HG02840 (cell line): ENCODE measurements around the gene CFAP53.
"Not testable (repeated sequence)": the region's sequence is repeated elsewhere in the genome, so short reads cannot be mapped to it uniquely, and the experiment has no call there.

ENCODE experiments used
- ATAC-seq: cut with Tn5 transposase; IDR thresholded peaks from one replicate; pipeline ENCODE4 v1.9.1; 2021; ENCODE audit warnings: mild to moderate bottlenecking, moderate library complexity, moderate number of reproducible peaks; ENCODE audit not compliant: unreplicated experiment, low FRiP score

Gene CFAP53

DNA sequence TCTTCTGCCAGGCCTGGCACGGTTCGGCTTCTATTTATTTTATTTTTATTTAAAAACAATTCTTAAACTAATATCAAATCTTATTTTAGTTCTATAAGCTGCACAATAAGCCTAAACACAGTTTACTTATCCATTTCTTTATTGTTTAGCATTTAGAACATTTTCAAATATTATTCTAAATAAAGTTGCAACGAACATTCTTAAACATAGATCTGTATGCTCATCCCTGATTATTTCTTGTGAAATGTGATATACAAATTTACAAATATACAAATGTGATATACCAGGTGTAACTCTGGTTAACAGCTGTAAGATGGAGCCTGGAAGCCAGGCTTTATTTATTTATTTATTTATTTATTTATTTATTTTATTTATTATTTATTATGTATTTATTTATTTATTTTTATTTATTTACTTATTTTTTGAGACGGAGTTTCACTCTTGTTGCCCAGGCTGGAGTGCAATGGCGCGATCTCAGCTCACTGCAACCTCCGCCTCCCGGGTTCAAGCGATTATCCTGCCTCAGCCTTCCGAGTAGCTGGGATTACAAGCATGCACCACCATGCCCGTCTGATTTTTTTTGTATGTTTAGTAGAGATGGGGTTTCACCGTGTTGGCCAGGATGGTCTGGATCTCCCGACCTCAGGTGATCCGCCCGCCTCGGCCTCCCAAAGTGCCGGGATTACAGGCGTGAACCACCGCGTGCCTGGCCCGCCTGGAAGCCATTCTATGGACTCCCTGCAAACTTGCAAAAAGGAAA lies 22.2 kb upstream of the CFAP53 start:
- ATAC-seq, result not testable (repeated sequence)

DNA sequence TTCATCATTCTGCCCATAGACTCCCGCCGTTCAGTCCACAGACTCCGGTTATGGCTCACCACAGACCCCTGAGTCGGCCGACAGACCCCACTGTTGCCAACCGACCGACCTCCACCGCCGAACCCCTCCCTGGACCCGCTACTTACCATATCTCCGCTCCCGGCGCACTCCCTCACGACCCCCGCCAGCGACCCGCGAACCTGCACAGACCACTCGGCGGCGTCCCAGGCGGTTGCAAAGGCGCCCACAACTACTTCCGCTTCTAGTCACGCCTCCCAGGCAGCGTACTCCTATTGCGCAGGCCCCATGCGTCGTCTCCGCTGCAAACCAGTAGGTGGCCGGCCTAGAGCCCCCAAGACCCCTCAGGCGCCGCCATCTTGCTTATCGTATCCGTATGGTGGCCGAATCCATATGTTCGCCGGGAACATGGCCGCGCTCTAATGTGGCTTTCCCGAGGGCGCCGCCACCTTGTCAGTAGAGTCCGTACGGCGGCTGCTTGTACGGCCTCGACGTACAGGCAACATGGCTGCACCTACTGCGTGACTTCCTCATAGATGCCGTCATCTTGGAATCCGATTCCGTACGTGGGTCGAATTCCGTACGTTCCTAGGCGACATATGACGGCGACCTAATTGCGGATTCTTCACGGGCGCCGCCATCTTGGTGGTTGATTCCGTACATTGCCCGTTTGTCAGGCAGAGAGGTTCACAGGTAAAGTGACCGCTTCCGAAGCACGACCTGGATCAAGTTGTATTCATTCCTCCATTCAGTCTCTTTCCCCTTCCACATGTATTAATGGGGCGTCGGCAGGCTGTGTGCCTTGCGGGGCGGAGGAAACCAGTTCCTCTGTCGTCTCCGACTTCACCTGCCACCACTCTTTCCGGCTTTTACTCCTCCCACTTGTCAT lies 21.4 kb upstream of the CFAP53 start, which contains the start of gene CXXC1:
Gene CXXC1 (minus strand): TSS at position 252 of the 907 bp plus-strand sequence. CDS start 103 bp downstream, at position 149.
- peak; percentile 92 for ATAC-seq

DNA sequence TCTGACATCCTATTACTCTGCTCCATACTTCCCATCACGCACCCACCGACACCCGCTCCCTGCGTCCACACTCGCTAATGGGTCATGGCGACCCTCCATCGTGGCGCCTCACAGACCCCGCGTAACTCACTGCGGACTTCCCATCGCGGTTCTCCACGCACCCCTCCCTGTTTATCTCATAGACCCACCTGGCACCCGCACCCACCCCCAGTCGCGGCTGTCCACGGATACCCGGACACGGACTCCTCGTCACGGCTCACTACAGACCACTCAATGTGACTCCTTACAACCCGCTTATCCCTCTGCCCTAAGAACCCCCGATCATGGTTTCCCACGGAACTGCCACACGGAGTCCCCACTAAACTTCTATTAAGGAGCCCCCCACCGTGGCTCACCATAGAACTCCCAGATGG lies 20.7 kb upstream of the CFAP53 start:
- ATAC-seq, result no peak

DNA sequence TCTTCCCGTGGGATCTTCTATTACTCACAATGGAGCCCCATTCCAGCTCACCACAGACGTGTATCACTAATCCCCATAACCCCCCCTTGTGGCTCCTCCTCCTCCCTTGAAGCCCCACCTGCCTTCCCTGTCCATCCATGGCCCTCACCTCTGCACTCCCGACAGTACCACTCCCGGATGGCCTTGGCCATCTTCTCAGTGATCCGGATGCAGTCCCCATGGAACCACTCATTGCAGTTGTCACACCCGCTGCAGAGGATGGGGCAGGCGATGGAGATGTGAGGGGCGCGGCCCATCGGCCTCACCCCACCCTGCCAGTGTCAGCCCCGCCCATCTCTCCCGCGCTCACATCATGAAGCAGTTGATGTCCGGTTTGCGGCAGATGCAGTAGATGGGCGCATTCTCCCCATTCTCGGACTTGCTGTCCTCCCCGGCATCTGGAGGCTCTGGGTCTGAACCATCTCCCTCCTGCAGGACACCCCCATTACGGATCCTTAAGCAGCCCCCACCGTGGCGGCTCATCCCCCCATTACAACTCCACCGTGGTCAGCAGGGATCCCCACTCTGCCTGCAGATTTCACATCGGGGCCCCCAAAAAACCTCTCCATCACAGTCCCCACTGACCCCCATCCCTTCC lies 20.2 kb upstream of the CFAP53 start:
- ATAC-seq, result no peak

DNA sequence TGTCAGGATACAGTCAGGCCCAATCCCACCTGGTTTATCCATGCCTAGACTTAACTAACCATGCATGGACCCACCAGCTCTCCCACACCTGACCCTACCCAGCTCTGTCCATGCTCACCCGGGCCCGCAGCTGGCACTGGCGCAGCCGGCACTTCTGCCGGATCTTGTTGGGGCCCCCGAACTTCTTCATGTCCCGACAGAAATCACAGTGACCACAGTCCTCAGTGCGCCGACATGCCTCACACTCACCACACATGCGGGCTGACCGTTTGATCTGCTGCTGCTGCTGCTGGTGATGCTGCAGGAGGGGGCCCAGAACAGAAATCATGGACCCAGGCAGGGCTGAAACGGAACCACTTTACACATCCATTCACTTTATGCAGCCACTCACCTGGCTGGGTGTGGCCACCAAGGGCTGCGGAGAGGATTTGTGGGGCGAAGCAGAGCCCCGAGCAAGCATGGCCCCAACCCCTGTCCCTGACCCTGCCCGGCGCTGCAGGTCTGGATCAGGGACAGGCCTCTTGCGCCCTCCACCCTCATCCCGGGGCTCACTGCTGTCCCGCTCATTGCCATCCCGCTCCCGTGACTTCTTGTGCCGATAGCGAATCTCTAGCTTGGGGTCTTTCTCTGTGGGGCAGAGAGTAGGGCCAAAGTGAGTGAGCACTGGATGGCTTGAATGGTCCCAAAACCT lies 19.5 kb upstream of the CFAP53 start:
- ATAC-seq, result no peak

DNA sequence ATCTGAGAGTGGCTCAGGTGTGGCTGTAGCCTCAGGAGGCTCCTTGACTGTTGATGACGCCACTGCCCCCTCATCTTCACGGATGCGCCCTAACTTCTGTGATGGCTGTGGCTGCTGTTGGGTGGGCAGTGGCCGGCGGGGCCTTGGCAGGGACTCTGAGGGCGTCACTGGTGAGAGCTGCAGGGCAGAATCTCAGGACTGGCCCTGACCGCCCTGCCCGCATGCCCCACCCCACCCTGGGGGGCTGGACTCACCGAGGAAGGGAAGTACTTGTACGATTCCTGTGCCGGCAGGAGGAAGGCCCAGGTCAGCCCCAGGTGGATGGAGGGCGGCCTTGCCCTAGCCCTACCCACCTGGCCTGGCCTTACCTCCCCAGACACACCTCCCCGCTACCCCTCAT lies 18.8 kb upstream of the CFAP53 start:
- no peak for ATAC-seq

DNA sequence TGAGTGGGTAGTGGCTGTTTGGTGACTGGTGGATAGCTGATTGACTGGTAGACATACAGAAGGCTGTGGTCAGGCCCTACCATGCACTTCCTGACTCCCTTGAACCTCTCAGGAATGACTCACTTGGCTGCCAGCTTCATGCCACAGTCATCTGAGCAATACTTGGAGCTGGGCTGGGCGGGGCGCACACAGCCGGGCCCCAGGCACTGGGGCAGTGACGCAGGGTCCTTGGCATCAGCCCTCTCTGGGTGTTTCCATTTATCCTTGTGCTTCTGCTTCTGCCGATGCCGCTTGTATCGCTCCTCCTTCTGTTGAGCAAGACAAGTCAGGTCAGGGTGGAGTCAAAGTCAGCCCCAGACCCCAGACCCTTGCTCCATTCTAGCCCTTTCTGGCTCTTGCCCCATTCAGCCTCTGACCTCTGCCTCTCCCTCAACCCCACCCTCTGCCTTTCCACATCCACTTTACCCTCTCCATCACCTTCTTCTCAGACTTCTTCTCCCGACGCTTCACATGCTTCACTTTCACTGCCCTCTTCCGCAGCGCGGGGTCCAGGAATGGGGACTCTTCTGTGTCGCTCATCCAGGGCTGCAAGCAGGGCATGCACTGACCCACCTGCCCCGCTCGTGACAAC lies 18.1 kb upstream of the CFAP53 start:
- no peak for ATAC-seq

DNA sequence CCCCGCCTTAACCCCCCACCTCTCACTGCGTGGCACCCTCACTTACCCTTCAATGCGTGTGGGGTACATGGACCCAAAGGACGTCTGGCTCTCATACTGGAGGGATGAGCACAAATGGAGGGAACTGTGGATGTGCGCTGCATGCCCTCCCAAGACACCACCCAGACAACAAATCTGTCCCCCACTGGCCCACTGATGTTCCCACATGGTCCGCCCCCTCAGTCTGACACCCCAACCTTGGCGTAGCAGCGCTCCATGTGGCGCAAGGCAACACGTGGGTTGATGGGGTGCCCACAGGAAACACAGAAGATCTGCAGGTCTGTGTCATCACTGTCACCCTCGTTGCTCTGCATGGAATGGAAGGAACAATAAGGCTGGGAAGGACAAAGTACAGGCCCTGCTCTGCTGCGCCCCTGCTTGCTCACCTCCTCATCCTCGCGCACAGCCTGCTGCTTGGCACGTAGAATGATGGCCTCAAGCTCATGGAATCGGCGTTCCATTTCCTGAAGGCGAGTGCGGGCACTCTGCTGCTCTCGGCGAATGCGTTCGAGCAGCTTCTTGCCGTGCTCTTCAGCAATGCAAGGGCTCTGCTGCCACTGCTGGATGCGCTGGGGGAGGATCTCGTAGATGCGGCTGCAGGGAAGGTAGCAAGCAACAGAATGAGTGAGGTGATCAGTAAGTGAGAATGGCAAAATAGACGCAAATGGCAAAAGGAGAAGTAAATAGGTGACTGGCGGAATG lies 17.3 kb upstream of the CFAP53 start:
- no peak for ATAC-seq

DNA sequence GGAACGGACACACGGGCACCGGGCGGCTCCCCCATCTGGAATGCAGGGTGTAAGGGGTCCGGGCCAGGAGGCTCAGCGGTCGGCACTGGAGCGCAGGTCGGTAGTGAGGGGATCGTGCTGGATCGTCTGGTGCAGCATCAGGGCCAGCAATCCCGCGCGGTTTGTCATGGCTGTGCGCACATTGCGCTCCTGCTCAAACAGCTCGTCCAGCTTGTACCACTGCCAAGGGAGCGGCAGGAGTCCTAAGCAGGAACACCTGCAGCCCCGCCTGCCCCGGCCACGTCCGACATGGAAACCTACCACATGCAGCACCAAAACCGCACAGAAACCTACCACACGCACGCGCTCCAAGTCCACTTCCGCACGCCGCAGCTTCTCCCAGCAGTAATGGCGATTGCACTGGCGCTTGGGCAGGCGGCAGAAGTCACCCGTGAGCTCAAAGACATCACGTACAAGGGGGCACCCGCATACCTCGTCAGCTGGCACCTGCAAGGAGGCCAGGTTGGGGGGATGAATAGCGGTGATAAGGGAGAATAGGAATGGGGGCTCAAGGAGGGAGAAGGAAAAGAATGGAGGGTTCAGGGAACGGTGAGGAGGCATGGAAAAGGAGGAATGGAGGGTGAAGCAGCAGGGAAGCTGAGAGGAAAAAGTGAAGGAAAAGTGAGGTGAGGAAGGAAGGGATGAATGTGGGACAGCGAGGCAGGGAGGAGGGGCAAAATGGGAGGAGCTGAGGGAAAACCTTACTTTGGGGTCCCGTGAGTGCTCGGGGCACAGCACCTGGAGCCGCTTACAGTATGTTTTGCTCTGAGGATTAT lies 16.4 kb upstream of the CFAP53 start:
- no peak for ATAC-seq

DNA sequence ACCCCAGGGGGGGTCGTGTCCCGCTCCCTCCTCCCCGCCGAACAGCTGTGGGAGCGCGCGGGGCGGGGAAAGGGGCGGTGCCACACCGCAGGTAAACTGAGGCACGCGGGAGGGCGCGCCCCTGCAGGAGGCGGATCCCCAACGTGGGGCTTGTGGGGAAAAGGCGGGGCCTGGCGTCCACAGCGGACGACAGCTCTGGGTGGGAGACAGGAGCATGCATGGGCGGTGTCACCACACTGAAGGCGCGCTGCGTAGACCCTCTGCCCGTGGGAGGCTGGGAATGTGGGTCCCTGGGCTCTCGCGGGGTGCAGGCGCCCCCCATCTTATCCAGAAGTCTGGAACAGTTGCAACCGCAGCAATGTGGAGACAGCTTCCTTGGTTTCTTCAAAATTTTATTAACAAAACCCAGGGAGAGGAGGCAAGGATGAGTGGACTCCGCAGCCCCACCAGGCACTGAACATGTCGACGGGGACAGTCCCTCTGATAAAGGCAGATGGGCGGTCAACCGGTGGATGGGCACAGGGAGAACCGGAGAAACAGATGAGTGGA lies 15.8 kb upstream of the CFAP53 start:
- ATAC-seq, result no peak

DNA sequence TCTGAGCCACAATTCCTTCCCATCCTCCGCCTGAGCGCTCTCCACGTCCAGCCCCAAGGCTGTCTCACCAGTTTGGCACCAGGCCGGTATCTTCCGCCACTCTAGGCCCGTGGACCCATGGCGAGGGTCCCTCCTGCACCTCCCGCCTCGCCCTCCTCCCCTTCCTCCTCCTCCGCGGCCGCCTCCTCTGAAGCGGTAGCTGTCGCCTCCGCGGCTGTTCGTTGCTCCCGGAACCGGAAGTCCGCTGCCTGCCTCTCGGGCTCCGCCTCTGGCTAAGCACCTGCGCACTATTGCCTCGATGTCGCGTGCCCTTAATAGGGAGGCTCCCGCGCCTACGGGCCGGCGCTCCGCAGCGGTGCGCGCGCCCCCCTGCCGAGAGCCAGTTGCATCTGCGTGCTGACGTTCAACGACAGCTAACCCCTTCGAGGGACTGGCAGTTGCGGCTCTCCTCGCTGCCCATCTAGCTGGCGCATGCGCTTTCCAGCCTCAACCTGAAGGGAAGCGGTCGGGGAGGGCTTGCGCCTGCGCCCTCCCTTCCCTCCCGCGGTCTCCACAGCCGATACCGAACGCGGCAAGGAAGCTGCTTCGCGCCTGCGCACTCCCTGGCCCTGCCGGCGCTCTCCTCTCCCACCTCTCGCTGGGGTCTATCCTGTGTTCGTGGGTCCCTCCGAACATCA lies 15.1 kb upstream of the CFAP53 start, which contains the start of gene MBD1:
Gene MBD1 (minus strand): TSS at position 229 of the 677 bp plus-strand sequence. CDS start 1,531 bp downstream, outside the sequence.
- ATAC-seq, result peak; percentile 88

DNA sequence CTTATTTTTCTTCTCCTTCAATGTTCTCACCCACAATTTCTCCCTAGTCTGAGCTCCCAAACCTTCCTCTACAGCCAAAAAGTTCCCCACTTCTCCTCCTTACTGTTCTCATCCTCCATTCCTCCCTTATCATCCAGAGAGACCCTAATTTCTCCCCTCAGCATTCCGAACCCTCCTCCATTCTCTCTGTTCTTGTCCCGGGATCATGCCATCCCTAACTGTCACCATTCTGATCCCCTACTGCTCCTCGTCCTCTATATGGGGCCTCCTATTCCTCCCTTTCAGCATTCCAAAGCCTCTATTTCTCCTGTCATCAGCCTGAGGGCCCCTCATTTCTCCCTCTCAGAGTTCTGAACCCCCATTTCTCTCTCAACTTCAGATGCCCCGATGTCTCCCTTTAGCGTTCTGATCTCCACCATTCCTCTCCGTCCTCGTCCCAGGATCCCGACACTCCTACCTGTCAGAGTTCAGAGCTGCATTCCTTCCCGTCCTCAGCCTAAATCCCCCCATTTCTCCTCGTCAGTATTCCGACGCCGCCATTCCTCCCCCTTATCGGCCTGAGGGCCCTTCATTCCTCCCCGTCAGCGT lies 14.5 kb upstream of the CFAP53 start:
- no peak for ATAC-seq

DNA sequence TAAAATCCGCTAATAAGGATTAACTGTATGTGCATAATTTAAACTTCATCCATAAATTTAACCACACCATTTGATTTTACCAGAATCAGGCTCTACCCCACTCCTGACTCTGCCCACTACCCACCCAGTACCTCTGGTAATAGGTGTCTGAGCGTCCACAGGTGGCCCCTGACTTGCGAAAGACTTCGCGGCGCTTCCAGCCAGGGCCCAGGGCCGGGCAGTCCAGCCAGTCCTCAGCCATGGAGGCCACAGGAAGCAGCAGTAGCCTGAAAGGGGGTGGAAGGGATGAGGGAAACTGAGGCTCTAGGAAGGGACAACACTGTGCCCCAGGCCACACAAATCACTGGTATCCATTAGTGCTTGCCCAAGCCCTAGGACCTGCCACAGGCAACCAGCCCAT lies 13.5 kb upstream of the CFAP53 start:
- no peak for ATAC-seq

DNA sequence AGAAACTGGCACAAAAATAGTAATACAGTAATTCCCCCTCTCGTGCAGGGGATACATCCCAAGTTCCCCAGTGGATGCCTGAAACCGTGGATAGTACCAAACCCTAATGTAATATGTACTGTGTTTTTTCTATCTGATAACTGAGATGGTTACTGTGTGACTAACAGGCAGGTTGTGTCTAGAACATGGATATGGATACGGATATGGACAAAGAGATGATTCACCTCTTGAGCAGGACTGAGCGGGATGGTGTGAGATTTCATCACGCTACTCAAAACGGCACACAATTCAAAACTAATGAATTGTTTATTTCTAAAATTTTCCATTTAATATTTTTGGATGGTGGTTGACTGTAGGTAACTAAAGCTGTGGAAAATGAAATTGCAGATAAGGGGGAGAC lies 11.6 kb upstream of the CFAP53 start:
- ATAC-seq, result no peak

DNA sequence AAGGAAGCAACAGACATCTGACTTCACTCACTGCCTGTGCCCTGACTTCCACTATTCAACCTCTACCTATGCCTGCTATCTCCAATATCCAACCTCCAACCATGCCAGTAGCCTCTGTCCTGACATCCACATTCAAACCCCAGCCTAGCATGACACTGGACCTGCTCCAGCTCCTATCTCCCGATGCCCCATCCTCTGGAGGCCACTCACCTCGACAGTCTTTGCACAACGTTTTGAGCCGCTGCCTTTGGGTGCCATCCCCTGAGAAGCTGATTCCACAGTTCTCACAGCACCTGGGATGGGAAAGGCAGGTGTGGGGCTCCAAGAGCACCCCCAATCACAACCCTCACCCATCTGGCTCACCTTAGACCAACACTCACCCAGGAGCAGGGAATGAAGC lies 10.2 kb upstream of the CFAP53 start:
- no peak for ATAC-seq

DNA sequence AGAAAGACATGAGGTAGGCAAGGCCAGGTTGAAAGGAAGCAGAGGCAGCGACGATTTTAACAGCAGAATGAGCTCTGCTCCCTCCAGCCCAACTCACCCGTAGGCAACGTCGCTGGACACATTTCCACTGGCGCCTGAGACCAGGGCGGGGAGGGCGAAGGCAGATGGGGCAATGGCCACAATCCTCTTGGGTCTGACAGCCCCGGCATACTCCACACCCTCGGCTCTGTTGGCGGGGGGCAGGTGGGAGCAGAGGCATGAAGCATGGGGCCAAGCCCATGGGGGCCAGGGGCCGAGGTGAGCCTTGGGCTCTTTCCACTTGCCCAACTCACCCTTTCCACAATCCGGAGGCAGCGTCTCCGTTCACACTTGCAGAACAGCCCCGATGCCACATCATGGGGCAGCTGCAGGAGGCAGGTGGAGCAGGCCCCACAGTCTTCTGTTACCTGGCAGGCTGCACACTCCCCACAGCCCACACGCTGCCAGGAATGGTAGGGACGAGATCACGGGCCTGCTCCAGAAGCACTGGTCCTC lies 9.3 kb upstream of the CFAP53 start:
- ATAC-seq, result no peak

DNA sequence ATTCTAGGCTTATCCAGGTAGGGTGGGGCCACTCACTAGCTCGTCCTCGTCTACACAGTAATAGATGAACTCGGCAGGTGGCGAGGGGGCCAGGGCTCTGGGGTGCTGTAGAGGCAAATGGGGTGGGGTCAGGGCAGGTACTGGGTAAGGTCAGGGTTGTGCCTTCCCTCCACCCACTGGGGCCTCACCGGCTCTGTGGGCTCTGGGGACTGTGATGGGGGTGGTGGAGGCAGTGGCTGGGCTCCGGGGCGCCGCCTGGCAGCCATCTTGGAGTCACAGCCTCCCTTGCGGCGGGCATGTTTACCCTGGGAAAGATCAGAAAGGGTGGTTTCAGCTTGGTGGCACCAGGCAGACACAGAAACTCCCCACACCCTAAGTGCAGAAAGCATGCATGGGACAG lies 8.6 kb upstream of the CFAP53 start:
- no peak for ATAC-seq
